HG03060 (cell line): ENCODE results near the gene GTSF1L.
"Not testable (repeated sequence)": the region's sequence is repeated elsewhere in the genome, so short reads cannot be mapped to it uniquely, and the experiment has no call there.

Experiments
- ATAC-seq: cut with Tn5 transposase; IDR thresholded peaks from one replicate; pipeline ENCODE4 v1.9.1; 2021; ENCODE audit warnings: low read depth, moderate number of reproducible peaks; ENCODE audit not compliant: unreplicated experiment

Gene GTSF1L

GRCh38 chr20:43726811-43727338 is at the start of gene GTSF1L:
GTSF1L (minus strand) TSS chr20:43727002; CDS start chr20:43726694, 308 bp downstream.
- no peak for ATAC-seq

- ATAC-seq: no peak
These were observed 48.0 kb upstream of the GTSF1L start for GRCh38 chr20:43774754-43775153.

GRCh38 chr20:43771503-43772190 is 44.8 kb upstream of the GTSF1L start:
- no peak for ATAC-seq

- no peak for ATAC-seq
These were observed 43.5 kb upstream of the GTSF1L start for GRCh38 chr20:43770342-43770741.

GRCh38 chr20:43767686-43768474 is 41.1 kb upstream of the GTSF1L start:
- no peak for ATAC-seq

- no peak for ATAC-seq
These were observed 40.1 kb upstream of the GTSF1L start for GRCh38 chr20:43766917-43767316.

- ATAC-seq: no peak
These were observed 39.6 kb upstream of the GTSF1L start for GRCh38 chr20:43766385-43766784.

- ATAC-seq: no peak
These were observed 39.1 kb upstream of the GTSF1L start for GRCh38 chr20:43765916-43766315.

GRCh38 chr20:43762911-43763310 is 36.1 kb upstream of the GTSF1L start:
- no peak for ATAC-seq

GRCh38 chr20:43761386-43762340 is 34.9 kb upstream of the GTSF1L start:
- no peak for ATAC-seq

GRCh38 chr20:43757888-43758287 is 31.1 kb upstream of the GTSF1L start:
- ATAC-seq: not testable (repeated sequence)

GRCh38 chr20:43755851-43756250 is 29.0 kb upstream of the GTSF1L start:
- no peak for ATAC-seq

GRCh38 chr20:43755390-43755789 is 28.6 kb upstream of the GTSF1L start:
- no peak for ATAC-seq

- ATAC-seq: peak; percentile 30
These were observed 25.9 kb upstream of the GTSF1L start for GRCh38 chr20:43752561-43753301.

- ATAC-seq: no peak
These were observed 25.2 kb upstream of the GTSF1L start for GRCh38 chr20:43752051-43752360.

- ATAC-seq: peak; percentile 83
These were observed 24.6 kb upstream of the GTSF1L start for GRCh38 chr20:43751167-43752050.

- ATAC-seq: no peak
These were observed 24.0 kb upstream of the GTSF1L start for GRCh38 chr20:43750774-43751166.

GRCh38 chr20:43749734-43750294 is 23.0 kb upstream of the GTSF1L start:
- no peak for ATAC-seq

- no peak for ATAC-seq
These were observed 21.5 kb upstream of the GTSF1L start for GRCh38 chr20:43748274-43748673.
